ENCODE measurements around the gene LRRC74B.

GRCh38 chr22:21043860-21044535 is 1.7 kb upstream of the LRRC74B start:
- TF ChIP-seq CTCF (IDR thresholded peaks at IDR 0.05) = no peak
- no peak for TF ChIP-seq POLR2A (IDR thresholded peaks at IDR 0.05)

Data from adrenal gland (tissue), 5 donors.